Medulla oblongata (tissue), 1 donor: Measurements from ENCODE around the gene CLIC6.

Experiments
- DNase-seq: peaks from one replicate; pipeline ENCODE4 v3.0.0-alpha.2; 2015; ENCODE audit errors: extremely low spot score

Gene CLIC6

DNA sequence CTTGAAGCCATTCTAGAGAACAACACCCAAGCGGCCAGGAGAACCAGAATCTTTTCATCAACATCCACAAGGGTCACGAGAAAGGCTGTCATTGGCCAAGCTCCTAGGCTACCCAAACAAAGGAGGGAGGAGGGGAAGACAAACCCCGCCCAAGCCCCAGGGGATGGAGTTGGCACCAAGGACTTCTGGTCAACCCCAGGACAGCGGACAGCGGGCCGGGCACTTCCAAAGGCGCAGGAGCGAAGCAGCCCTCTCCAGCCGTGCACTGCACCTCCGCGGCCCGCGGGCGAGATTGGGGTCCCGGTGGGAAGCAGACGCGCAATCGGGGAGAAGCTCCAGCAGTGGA lies at the start of gene CLIC6:
Gene CLIC6 (plus strand): TSS at position 192 of the 346 bp plus-strand sequence. CDS start 395 bp downstream, outside the sequence.
- DNase-seq, result no peak

DNA sequence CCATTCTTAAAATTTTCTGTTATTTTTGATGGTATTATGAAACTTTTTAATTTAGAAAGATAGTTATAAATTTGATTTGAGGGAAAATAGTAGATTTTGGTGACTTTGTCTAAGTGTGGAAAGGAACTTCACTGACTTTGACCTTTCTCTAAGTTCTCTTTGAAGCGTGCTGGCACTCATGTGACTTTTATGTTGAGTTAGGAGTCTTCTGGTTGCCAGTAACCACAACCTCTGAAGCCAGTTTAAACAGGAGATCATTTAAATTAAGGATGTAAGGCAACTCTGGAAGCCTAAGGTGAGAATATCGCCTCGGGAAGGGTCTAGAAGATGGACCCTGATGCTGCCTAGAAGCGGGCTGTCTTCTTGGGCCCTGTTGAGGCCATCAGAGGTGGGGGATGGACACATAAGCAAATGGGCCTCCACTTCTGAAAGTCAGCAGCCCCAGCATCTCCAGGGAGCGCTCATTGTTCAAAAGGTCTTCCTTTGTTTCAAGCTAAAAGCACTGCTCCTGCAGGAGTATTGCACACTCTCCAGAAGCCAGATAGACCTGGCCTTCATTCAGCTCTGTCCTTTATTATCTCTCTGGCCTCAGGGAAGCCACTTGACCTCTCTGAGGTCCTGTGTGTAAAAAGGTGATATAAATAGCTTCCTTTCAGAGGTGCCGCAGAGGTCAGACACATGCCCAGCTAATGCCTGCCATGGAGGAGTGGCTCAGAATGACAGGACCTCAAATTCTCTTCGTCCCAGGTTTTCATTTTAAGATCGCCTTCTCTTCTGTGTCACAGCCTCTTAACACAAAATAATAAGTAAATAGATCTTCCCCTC lies 48.7 kb upstream of the CLIC6 start:
- no peak for DNase-seq

DNA sequence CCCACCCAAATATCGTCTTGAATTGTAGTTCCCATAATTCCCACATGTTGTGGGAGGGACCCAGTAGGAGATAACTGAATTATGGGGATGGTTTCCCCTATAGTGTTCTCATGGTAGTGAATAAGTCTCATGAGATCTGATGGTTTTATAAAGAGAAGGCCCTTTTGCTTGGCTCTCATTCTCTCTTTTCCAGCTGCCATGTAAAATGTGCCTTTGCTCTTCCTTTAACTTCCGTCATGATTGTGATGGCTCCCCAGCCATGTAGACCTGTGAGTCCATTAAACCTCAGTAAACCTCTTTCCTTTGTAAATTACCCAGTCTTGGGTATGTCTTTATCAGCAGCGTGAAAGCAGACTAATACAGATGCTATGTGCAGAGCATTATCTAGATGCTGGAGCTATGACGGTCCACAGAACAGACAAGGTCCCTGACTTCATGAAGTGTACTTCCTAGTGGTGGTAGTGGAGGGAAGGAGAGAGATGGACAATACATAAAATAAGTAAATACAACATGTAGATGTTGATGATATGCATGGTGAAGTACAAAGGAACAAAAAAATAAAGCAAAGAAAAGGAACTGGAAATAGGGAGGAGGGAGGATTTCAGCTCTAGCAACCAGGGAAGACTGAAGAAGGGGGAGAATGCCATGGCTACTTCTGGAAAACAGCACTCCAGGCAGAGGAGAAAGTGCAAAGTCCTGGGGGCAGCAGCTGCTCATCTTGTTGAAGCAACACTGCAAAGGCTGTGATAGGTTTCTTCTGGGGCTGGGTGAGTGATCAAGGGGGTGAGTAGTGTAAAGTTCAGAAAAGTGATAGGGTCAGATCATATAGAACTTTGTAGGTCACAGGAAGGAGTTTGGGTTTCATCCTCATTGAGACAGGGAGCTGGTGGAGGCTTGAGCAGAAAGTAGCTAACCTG lies 47.1 kb upstream of the CLIC6 start:
- DNase-seq, result no peak

DNA sequence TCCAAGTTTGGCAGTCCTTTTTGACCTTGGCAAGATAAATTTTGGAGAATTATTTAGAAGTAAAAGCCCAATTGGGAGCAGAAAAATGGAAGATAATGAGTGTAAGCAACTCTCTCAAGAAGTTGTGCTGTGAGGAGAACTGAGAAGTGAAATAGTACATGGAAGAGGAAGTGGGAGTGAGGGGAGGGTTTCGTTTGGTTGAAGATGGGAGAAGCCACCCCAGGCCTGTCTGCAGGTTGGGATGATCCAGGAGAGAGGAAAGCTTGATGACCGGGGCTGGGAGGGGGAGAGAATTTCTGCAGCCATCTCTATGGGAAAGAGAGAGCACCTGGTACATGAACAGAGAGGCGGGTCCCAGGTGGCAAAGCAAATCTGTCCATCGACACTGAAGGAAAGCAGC lies 45.3 kb upstream of the CLIC6 start:
- no peak for DNase-seq

DNA sequence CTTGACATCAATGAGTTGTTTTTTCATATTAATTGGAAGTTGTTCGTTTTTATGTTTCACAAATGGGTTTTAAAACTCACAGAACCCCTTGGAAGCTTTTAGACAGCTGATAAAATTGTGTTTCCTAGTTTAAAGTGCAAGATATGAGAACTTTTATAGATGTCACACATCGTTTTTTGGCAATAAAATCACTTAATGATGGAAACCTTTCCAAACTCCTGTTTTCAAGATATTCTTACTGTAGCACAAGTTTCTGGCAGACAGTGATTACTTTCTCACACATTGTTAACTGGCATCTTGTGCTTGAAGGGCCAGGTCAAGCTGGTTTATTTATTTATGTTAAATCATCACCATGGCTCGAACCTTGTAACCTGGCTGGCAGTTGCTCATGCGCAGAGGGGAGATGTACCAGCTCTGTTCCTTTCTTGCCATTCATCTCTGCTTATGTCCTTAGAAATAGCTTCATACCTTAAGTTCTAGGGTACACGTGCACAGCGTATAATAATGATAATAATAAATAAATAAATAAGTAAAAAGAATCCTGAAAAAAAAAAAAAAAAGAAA lies 43.7 kb upstream of the CLIC6 start:
- no peak for DNase-seq

DNA sequence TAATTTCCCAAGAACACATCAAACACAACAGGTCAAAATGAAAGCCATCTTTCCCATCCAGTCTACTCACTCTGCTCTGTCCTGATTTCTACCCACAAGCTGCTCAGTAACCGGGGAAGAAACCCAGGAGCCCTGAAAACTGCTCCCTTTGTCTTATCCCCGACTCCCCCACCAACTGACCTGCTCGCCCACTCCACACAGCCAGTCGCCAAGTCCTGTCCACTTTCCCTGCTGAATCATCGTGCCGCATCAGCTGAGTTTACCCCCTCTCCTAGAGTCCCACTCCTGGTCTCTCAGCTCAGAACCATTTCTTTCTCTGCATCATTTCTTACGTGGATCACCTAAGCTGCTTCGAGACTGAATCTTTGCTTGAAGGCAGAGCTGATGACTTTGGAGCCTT lies 42.7 kb upstream of the CLIC6 start:
- no peak for DNase-seq

DNA sequence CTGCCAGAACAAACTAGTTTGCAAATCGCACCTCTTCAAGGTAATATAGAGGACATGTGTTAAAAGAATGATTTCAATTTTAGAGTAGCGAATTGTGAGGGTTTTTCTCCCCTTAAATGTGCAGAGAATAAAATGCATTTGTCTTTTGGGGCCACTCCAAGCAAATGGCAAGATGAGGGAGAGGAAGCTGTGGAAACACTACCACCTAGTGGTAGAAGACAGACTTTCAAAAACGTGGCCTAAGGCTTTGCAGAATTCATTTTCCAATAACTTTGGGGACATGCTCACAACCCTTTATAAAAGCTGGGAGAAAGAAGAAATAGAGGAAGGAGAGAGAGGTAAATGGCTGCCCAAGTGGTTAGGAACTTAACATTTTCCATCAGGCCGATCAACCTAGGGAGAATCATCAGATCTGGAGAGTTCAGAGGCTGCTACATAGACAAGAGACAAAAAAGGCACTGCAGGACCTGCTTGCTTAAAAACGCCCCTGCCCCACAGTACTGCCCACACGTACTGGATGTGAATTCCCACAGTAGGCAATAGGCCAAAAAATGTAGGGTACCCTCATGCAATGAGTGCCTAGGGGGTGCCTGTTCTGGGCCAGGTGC lies 38.2 kb upstream of the CLIC6 start:
- DNase-seq, result peak; percentile 88

DNA sequence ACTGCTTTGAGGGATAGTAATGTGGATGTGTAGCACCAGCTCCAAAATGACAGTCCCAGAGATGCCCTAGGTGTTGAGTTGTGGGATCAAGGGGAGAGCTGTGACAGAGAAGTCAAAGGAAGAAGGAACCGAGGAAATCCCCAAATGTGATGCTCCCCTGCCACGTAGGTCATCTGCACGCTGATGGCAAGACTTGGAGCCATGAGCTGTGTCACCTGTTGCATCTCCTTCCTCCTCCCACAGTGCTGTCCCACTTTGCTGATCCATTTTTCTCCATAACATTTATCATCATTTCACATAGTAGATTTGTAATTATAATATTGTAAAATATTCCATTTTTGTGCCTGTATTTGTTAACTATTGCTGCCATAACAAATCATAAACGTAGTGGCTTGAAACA lies 36.3 kb upstream of the CLIC6 start:
- no peak for DNase-seq

DNA sequence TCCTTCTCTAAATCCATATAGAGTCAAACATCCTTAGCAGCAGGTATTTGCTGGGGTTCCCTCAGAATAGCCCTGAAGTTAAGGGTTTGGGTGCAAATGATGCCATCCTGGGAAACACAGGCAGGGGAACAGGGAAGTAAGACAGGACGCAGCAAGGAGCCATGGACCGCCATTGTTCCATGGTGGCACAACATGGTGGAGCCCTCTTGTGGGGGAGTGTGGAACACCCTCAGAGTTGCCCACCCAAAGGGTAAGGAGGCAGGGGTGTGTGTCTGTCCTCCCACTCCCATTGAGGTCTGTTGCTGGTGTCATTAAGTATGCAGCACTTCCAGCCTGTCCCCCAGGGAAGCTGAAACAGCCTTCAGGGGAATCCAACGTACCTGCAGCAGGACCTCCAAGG lies 33.5 kb upstream of the CLIC6 start:
- no peak for DNase-seq

DNA sequence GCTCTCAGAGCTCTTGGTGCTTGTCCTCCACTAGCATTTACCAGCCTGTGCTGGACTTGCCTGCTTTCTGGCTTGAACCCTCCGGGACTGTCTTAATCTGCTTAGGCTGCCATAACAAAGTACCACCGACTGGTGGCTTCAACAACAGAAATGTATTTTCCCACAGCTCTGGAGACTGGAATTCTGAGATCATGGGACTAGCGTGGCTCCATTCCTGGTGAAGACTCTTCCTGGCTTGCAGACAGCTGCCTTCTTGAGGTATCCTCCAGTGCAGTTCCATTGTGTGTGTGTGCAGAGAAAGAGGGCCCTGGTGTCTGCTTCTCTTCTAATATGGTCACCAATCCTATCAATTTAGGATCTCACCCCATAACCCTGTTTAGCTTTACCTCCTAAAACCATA lies 31.8 kb upstream of the CLIC6 start:
- DNase-seq, result no peak

DNA sequence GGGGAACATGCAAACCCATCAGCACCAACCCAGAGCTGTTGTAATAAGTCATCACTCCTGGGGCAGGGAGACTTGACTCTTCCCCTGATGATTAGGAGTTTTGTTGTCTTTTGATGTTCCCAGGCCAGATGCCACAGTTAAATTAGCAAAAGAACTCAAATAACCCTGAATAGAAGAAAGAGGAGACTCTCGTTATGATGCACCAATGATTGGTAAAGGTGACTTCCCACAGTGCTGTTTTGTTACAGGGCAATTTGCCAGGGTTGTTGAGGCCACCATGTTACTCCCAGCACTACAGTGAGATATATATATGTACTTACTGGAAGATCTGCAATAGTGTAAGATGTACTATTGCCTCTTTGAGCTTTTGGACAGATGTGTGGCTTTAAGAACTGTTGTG lies 29.5 kb upstream of the CLIC6 start:
- no peak for DNase-seq

DNA sequence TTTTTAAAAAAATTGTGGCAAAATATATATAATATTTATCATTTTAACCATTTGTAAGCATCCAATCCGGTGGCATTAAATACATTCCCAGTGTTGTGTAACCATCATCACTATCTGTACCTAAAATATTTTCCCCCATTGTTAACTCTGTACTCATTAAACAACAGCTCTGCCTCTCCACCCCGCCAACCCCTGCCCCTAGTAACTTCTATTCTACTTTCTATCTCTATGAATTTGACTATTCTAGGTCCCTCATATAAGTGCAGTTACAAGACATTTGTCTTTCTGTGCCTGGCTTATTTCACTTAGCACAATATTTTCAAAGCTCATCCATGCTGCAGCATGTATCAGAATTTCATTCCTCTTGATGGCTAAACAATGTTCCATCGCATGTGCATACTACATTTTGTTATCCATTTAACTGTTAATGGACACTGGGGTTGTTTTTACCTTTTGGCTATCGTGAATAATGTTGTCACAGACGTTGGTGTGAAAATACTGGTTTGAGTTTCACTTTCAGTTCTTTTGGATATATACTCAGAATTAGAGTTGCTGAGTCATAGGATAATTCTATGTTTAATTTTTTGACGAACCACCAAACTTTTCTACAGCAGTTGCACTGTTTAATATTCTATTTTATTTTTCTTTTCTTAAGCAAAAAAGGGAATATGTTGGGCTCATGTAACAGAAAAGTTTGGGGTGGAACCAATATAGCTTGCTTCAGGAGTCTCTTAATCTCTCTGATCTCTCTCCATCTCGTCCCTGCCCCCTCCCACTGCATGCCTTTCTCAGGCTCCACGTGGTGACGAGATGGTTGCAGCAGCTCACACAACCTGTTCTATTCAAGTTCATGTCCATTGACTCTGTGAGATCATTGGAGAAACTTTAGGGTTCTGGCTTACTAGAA lies 28.7 kb upstream of the CLIC6 start:
- DNase-seq, result no peak

DNA sequence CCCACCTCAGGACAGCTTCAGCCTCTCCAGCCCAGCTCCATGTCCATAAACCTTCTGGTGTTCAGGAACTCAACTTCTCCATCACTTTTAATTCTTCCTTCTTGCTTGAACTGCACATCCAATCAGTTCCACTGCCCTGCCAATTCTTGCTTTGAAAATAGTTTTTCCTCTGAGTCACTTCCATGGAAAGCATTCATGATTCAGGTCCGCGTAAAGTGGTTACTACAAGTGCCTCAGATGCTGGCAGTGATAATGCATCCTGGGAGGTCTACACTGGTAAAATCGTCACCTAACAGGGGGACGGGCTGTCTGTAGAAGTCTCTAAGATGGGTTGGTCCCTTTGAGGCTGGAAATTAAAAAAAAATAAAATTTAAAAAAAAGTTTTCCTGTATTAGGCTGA lies 27.9 kb upstream of the CLIC6 start:
- DNase-seq, result no peak

DNA sequence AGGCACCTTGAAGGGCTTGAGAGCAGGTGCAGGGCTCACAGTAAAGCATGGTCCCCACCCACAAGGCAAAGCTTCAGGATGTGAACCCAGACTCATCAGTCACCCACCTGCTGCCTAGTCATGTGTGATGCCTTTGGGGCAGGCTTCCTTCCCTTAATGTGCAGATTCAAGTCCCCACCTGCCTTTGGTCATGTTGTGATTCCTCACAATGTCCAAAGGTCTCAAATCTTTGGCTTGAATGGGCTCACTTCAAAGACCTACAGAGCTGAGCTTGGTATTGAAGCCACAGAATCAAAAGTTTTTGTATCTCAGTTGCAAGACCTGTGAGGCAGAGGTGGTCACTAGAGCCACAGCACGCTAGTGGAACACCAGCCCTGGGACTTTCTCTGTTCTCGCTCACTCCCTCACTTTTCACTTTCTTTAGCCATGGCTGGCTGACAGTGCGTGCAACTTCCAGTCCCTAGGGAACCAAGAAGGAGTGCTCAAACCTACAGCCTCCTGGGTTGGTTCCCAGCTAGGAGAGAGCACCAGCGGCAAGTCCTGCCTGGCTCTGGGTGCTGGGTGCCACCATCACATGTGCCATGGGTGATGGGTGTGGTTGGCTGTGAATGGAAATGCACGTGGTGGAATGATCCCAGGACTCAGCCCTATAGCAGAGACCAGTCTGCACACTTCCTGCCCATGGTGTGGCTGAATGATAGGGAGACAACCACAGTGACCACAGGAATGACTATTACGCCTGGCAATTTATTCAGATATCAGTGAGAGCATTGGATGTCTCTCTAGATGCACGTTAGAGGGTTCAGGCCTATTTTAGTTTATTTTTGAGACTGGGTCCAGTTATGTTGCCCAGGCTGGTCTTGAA lies 26.4 kb upstream of the CLIC6 start:
- no peak for DNase-seq

DNA sequence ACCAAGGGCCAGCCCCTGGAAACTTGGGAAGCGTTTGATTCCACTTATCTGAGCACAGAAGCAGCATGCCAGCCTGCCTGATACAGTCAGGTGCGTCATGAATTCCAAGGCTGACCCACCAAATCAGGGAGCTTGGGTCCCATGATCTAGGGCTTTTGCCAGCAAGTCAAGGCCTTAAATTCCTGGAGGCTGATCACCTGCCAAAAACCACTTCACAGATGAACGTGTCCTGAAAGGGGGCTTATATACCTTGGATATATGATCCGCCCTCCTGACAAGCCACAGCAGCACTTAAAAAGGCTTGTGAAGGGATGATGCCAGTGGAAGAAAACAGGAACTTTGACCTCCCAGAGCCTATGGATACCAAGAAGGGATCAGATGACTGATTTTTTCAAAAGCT lies 24.0 kb upstream of the CLIC6 start:
- DNase-seq, result no peak

DNA sequence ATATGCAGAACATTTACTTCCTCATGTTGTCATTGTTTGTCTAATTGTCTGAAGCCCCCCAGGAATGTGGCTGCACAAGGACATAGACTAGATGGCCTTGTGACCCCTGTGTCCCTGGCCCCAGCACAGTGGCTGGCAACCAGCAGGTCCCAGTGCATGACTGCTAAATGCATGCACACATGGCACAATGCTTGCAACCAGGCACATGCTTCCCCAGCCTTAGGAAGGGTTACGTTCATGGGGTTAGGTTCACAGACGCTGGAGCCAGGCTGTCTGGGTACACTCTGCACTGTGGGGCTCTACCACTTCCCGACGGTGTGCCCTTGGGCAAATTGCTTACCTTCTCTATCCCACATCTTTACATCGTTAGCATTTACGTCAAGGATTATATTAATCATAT lies 21.2 kb upstream of the CLIC6 start:
- DNase-seq, result no peak

DNA sequence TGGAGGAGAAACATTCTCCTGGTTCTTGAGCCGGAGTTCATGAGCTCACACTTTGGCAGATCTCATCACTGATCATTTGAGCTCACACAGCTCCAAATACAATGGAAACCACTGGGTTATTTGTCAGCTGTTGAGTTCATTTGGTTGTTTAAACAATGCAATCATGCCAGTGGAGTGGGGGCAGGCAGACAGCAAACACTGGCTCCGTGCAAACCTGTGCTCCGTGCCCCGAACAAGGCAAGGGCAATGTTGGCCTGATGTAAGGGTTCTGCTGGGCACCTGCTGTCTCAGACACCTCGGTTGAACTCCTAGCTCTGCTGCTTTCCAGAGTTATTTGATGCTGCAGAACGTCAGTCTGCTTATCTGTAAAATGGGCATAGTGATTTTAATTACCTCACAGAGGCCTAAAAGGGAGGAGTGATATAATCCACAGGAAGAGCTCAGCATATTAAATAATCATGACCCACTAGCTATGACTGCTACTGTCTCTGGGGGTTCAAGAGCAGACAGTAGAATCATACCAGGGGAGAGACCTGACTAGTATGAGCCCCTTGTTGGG lies 20.0 kb upstream of the CLIC6 start:
- no peak for DNase-seq

DNA sequence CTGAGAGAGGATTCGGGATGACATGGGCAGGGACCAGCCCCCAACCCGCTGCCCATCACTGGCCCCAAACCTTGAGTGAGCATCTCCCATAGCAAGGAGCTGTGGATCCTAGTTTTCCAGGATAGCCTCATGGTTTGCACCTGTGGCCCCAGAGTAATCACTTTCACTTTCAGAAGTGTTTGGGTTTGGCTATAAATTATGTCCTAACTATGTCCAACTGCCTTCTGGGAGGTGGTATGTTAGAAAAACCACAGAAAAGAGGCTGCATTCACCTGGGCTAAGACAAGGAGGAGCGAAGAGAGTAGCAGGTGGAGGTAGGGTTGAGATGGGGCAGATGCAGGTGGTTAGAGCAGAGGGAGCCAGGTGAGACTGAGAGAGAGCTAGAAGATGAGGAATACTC lies 19.4 kb upstream of the CLIC6 start:
- DNase-seq, result no peak

DNA sequence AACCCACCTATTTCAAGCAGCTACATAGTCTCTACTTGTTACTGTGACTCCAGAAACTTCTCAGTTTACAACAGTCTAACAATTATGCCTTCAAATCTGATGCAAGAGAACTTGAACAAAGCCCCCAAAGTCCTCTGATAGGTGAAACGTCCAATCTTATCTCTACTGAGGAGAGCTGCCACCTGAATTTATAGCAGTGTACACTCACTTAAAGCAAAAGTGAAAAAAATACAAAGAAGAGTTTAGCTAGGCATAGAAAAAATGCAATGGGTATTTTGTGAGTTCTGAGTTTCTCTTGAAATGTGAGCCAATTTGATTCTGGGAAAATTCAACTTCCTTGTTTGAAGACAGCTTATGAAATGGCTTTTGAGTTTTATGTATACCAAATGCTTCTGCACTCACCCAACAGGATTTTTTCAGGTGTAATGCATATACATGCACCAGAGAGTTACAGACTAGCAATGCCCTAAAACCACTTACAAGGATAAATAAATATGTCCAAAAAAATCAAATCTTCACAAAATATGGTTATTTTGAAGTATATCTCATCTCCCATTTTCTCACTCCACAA lies 17.8 kb upstream of the CLIC6 start:
- DNase-seq, result no peak

DNA sequence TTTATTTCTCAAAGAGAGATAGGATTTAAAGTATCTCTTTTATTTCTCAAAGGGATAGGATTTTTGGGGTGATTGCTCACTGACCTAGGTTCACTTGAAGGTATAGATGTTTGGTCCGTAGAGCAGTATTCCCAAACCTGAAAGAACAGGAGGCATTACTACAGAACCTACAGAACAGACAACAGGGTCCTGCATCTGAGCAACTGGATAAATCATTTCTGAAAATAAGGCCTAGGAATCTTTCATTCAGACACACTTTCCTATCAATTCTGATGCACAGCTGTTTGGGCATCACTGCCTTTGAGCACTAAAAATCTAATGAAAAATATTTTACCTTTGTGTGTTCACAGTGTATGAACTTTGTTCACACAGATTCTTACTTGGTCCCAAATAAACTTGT lies 17.2 kb upstream of the CLIC6 start:
- DNase-seq, result no peak
